Coronary artery (tissue), 2 donors: ENCODE results near the gene ZNF669.

Experiments used
- DNase-seq: peaks from one replicate; pipeline ENCODE4 v3.0.0-alpha.2; 2017; ENCODE audit warnings: low spot score
- H3K27ac ChIP-seq, 2 donors: fragments of 200-600 bp; sonication (generic); one replicate each; pipeline ENCODE4 v1.5.1; 2016 to 2019
- H3K4me3 ChIP-seq: fragments of 200-600 bp; sonication (generic); 2 replicates; pipeline ENCODE4 v1.5.1; 2016; ENCODE audit warnings: mild to moderate bottlenecking, moderate library complexity
- CTCF ChIP-seq: fragments of 200-600 bp; sonication (generic); IDR thresholded peaks from one replicate; pipeline ENCODE4 v1.5.1; 2019; ENCODE audit warnings: antibody characterized with exemption

Gene ZNF669

GRCh38 chr1:247096544-247096943 lies 7.6 kb downstream of the ZNF669 start:
- no peak for TF ChIP-seq CTCF
- Histone ChIP-seq H3K4me3 (no peak overlapping the region), H3K27ac (no peak overlapping the region)
- DNase-seq: no peak

- TF ChIP-seq CTCF: no peak
- H3K4me3 ChIP-seq: no peak overlapping the region
- no peak for DNase-seq
- H3K27ac ChIP-seq: no peak overlapping the region
These were observed 8.0 kb downstream of the ZNF669 start for GRCh38 chr1:247096112-247096511.

GRCh38 chr1:247090455-247090854 lies 13.7 kb downstream of the ZNF669 start:
- no peak overlapping the region for H3K4me3 ChIP-seq
- no peak overlapping the region for H3K27ac ChIP-seq
- TF ChIP-seq CTCF: no peak
- DNase-seq: no peak

GRCh38 chr1:247089616-247090375 lies 14.4 kb downstream of the ZNF669 start:
- no peak for DNase-seq
- Histone ChIP-seq H3K27ac (no peak overlapping the region), H3K4me3 (no peak overlapping the region)
- no peak for TF ChIP-seq CTCF

- no peak for TF ChIP-seq CTCF
- Histone ChIP-seq H3K27ac (no peak overlapping the region), H3K4me3 (no peak overlapping the region)
- DNase-seq: no peak
These were observed 15.2 kb downstream of the ZNF669 start for GRCh38 chr1:247088967-247089366.

- no peak for TF ChIP-seq CTCF
- DNase-seq: no peak
- Histone ChIP-seq H3K4me3 (no peak overlapping the region), H3K27ac (no peak overlapping the region)
These were observed 16.9 kb downstream of the ZNF669 start for GRCh38 chr1:247087256-247087655.

GRCh38 chr1:247085310-247085709 lies 18.8 kb downstream of the ZNF669 start:
- no peak for TF ChIP-seq CTCF
- no peak for DNase-seq
- Histone ChIP-seq H3K27ac (no peak overlapping the region), H3K4me3 (no peak overlapping the region)
